ENCODE results near the gene STAT6.

STAT6 gene

GRCh38 chr12:57146092-57146491, 34.9 kb upstream of the STAT6 start:
- DNase-seq (ENCODE audit: low spot score): no peak

GRCh38 chr12:57145460-57146059, 34.4 kb upstream of the STAT6 start:
- DNase-seq (ENCODE audit: low spot score): no peak

- no peak for DNase-seq (ENCODE audit: low spot score)
Measured at GRCh38 chr12:57143454-57143853, 32.3 kb upstream of the STAT6 start.

GRCh38 chr12:57142727-57143126, 31.6 kb upstream of the STAT6 start:
- no peak for DNase-seq (ENCODE audit: low spot score)

GRCh38 chr12:57142121-57142520, 31.0 kb upstream of the STAT6 start:
- DNase-seq (ENCODE audit: low spot score): no peak

- no peak for DNase-seq (ENCODE audit: low spot score)
Measured at GRCh38 chr12:57141249-57141648, 30.1 kb upstream of the STAT6 start.

GRCh38 chr12:57139796-57140649, 28.9 kb upstream of the STAT6 start:
- no peak for DNase-seq (ENCODE audit: low spot score)

GRCh38 chr12:57138526-57139272, 27.5 kb upstream of the STAT6 start:
- DNase-seq (ENCODE audit: low spot score): peak; percentile 85

- no peak for DNase-seq (ENCODE audit: low spot score)
Measured at GRCh38 chr12:57135527-57136326, 24.6 kb upstream of the STAT6 start.

GRCh38 chr12:57134949-57135348, 23.8 kb upstream of the STAT6 start:
- DNase-seq (ENCODE audit: low spot score): no peak

- DNase-seq (ENCODE audit: low spot score): no peak
Measured at GRCh38 chr12:57133916-57134315, 22.8 kb upstream of the STAT6 start.

GRCh38 chr12:57133013-57133569, 21.9 kb upstream of the STAT6 start:
- DNase-seq (ENCODE audit: low spot score): no peak

- DNase-seq (ENCODE audit: low spot score): no peak
Measured at GRCh38 chr12:57131896-57132744, 21.0 kb upstream of the STAT6 start.

- DNase-seq (ENCODE audit: low spot score): no peak
Measured at GRCh38 chr12:57130941-57131340, 19.8 kb upstream of the STAT6 start.

GRCh38 chr12:57129889-57130288, 18.7 kb upstream of the STAT6 start:
- no peak for DNase-seq (ENCODE audit: low spot score)

- no peak for DNase-seq (ENCODE audit: low spot score)
Measured at GRCh38 chr12:57129321-57129842, 18.2 kb upstream of the STAT6 start.

- DNase-seq (ENCODE audit: low spot score): no peak
Measured at GRCh38 chr12:57128519-57129247, 17.5 kb upstream of the STAT6 start.

- peak; percentile 89 for DNase-seq (ENCODE audit: low spot score)
Measured at GRCh38 chr12:57127726-57128518, 16.8 kb upstream of the STAT6 start, which contains the start of gene LRP1. Gene LRP1, plus strand, starts transcription at chr12:57128483. Its CDS starts 482 bp downstream, at chr12:57128965.

Data from HuH-7 (cell line).